Peyer's patch (tissue), 4 donors: Measurements from ENCODE around the gene CD24.

Experiments
- CTCF ChIP-seq, 6 experiments: fragments of 450-650 bp in 4 of 6; fragments of 200-600 bp in 2 of 6; sonication (generic) in 1 of 6; IDR thresholded peaks; one replicate each; pipeline ENCODE4 v1.5.1; 2017 to 2019; ENCODE audit warnings: antibody characterized with exemption in 6 of 6, mild to moderate bottlenecking in 3 of 6, moderate library complexity in 1 of 6
- POLR2A ChIP-seq, 2 donors: fragments of 450-650 bp; IDR thresholded peaks; one replicate each; pipeline ENCODE4 v1.5.1; 2017; ENCODE audit warnings: antibody characterized with exemption in 2 of 2, mild to moderate bottlenecking in 2 of 2, moderate library complexity in 2 of 2

GRCh38 chr6:106981926-106982325 lies 7.4 kb upstream of the CD24 start:
- TF ChIP-seq CTCF (IDR thresholded peaks at IDR 0.05): no peak
- TF ChIP-seq POLR2A (IDR thresholded peaks at IDR 0.05): no peak
